ENCODE measurements around the gene GLI3. TPM values are rescaled to one million over a fixed set of nuclear protein-coding genes. Genes with fewer than 3 reads are reported as not detected.

Gene GLI3
- total and polyA plus RNA-seq, 10 donors = 0.17 to 9.2 (median 1.8) TPM

GRCh38 chr7:41925946-41926345, 311.1 kb downstream of the GLI3 start:
- 94 to 96% (median 95%) methylated on average over 3 of the region's 3 CpGs for WGBS, 5 donors
- no peak overlapping the region for H3K4me3 ChIP-seq
- no peak overlapping the region for H3K27ac ChIP-seq
- H3K36me3 ChIP-seq = no peaks in the 10 kb centered on the region
- TF ChIP-seq CTCF (IDR thresholded peaks at IDR 0.05 in 8 of 11, conservative IDR thresholded peaks at IDR 0.05 in 3 of 11) (no peak), POLR2AphosphoS5 (IDR thresholded peaks at IDR 0.05) (no peak), POLR2A (IDR thresholded peaks at IDR 0.05) (no peak)
- intact Hi-C loops (cut with DNase I; ENCODE audit: low total_unique reads) = no loop called here
- H3K27me3 ChIP-seq (replicated peaks in 1 of 7) = no peaks in the 10 kb centered on the region
- no peaks in the 10 kb centered on the region for H3K9me3 ChIP-seq
- DNase-seq = no peak
- no peaks in the 10 kb centered on the region for H3K4me1 ChIP-seq

GRCh38 chr7:41924796-41925195, 312.2 kb downstream of the GLI3 start:
- Histone ChIP-seq H3K9me3 (no peaks in the 10 kb centered on the region), H3K27ac (no peak overlapping the region), H3K4me1 (no peaks in the 10 kb centered on the region), H3K27me3 (replicated peaks in 1 of 7) (no peaks in the 10 kb centered on the region), H3K36me3 (no peaks in the 10 kb centered on the region), H3K4me3 (no peak overlapping the region)
- TF ChIP-seq CTCF (IDR thresholded peaks at IDR 0.05 in 8 of 11, conservative IDR thresholded peaks at IDR 0.05 in 3 of 11) (no peak), POLR2AphosphoS5 (IDR thresholded peaks at IDR 0.05) (no peak), POLR2A (IDR thresholded peaks at IDR 0.05) (no peak)
- no peak for DNase-seq
- 85 to 89% (median 87%) methylated on average over 9 of the region's 9 CpGs for WGBS, 5 donors
- intact Hi-C loops (cut with DNase I; ENCODE audit: low total_unique reads) = no loop called here

- TF ChIP-seq POLR2A (IDR thresholded peaks at IDR 0.05) (no peak), CTCF (IDR thresholded peaks at IDR 0.05 in 8 of 11, conservative IDR thresholded peaks at IDR 0.05 in 3 of 11) (no peak), POLR2AphosphoS5 (IDR thresholded peaks at IDR 0.05) (no peak)
- intact Hi-C loops (cut with DNase I; ENCODE audit: low total_unique reads) = no loop called here
- Histone ChIP-seq H3K4me3 (no peak overlapping the region), H3K4me1 (no peaks in the 10 kb centered on the region), H3K36me3 (no peaks in the 10 kb centered on the region), H3K9me3 (no peaks in the 10 kb centered on the region), H3K27me3 (replicated peaks in 1 of 7) (no peaks in the 10 kb centered on the region), H3K27ac (no peak overlapping the region)
- WGBS, 5 donors = 71 to 92% (median 83%) methylated on average over 2 of the region's 2 CpGs
- no peak for DNase-seq
These were observed 314.6 kb downstream of the GLI3 start for GRCh38 chr7:41922373-41922772.

- intact Hi-C loops (cut with DNase I; ENCODE audit: low total_unique reads) = no loop called here
- Histone ChIP-seq H3K9me3 (no peaks in the 10 kb centered on the region), H3K27ac (no peak overlapping the region), H3K4me3 (no peak overlapping the region), H3K27me3 (replicated peaks in 1 of 7) (no peaks in the 10 kb centered on the region), H3K4me1 (no peaks in the 10 kb centered on the region), H3K36me3 (no peaks in the 10 kb centered on the region)
- no peak for TF ChIP-seq POLR2A (IDR thresholded peaks at IDR 0.05)
- no peak for DNase-seq
- WGBS, 5 donors = 62 to 84% (median 81%) methylated on average over 3 of the region's 3 CpGs
These were observed 315.5 kb downstream of the GLI3 start for GRCh38 chr7:41921453-41921981.

GRCh38 chr7:41918597-41918996, 318.4 kb downstream of the GLI3 start:
- no peak overlapping the region for H3K27ac ChIP-seq
- no peaks in the 10 kb centered on the region for H3K4me1 ChIP-seq
- WGBS, 5 donors = 87 to 93% (median 88%) methylated on average over 5 of the region's 5 CpGs
- no peak for TF ChIP-seq POLR2A (IDR thresholded peaks at IDR 0.05)
- intact Hi-C loops (cut with DNase I; ENCODE audit: low total_unique reads) = no loop called here
- H3K36me3 ChIP-seq = no peaks in the 10 kb centered on the region
- H3K27me3 ChIP-seq (replicated peaks in 1 of 7) = no peaks in the 10 kb centered on the region
- H3K4me3 ChIP-seq = no peak overlapping the region
- no peak for DNase-seq
- H3K9me3 ChIP-seq = no peaks in the 10 kb centered on the region

Data from spleen (tissue), 11 donors.